B cell (primary cell): ENCODE results near the gene MS4A18. TPM values are rescaled to one million over a fixed set of nuclear protein-coding genes. Genes with fewer than 3 reads are reported as not detected.

Experiments
- ATAC-seq: fragments of 200-7000 bp; cut with Tn5 transposase; one replicate; pipeline ENCODE4 v1.10.0; 2021; ENCODE audit warnings: low read depth, mild to moderate bottlenecking, moderate number of reproducible peaks, moderate library complexity
- CTCF ChIA-PET: fragments of 350-600 bp; sonication (Branson Sonifier 250); formaldehyde crosslinking; loops from one replicate; lab custom pipeline; 2021; ENCODE audit warnings: antibody characterized with exemption, inconsistent platforms; lab: Charles Lee
- POLR2A ChIA-PET: fragments of 350-600 bp; sonication (Branson Sonifier 250); formaldehyde crosslinking; loops from one replicate; lab custom pipeline; 2021; ENCODE audit warnings: antibody characterized with exemption; lab: Charles Lee
- DNase-seq: peaks from one replicate; pipeline ENCODE4 v3.0.0; 2013
- H2AFZ ChIP-seq: 2 replicates; pipeline ENCODE4 v1.6.1; 2012; ENCODE audit warnings: mild to moderate bottlenecking, low read depth, low read length; ENCODE audit not compliant: insufficient read depth, poor library complexity, severe bottlenecking
- H3K27ac ChIP-seq, 2 donors: 1 replicate in 1 of 2; 2 replicates in 1 of 2; pipeline ENCODE4 v1.5.1; 2012 to 2013; ENCODE audit warnings: low read length in 2 of 2, mild to moderate bottlenecking in 2 of 2, moderate library complexity in 1 of 2
- H3K27me3 ChIP-seq, 4 experiments: fragments of 200-600 bp in 1 of 4; sonication (generic) in 1 of 4; replicated peaks in 1 of 4; 1 replicate in 2 of 4; 2 replicates in 2 of 4; pipeline versions ENCODE4 v1.6.1 to v1.7.0; 2013 to 2016; ENCODE audit warnings: low read length in 3 of 4, mild to moderate bottlenecking in 2 of 4, mixed read lengths in 1 of 4, moderate library complexity in 1 of 4; ENCODE audit not compliant: insufficient read depth in 4 of 4, control insufficient read depth in 3 of 4; ENCODE audit errors: control extremely low read depth in 1 of 4
- H3K36me3 ChIP-seq, 2 experiments: replicated peaks in 1 of 2; 1 replicate in 1 of 2; 2 replicates in 1 of 2; pipeline versions ENCODE4 v1.6.1 to v1.7.1; 2013; ENCODE audit warnings: low read length in 1 of 2; ENCODE audit not compliant: insufficient read depth in 2 of 2, control insufficient read depth in 1 of 2; ENCODE audit errors: control extremely low read depth in 1 of 2, extremely low read depth in 1 of 2
- H3K4me1 ChIP-seq, 2 donors: fragments of 200-600 bp in 1 of 2; sonication (generic) in 1 of 2; 1 replicate in 1 of 2; 2 replicates in 1 of 2; pipeline versions ENCODE4 v1.5.1 to v1.6.1; 2013 to 2017; ENCODE audit warnings: low read length in 2 of 2; ENCODE audit not compliant: control insufficient read depth in 2 of 2, insufficient read depth in 2 of 2
- H3K4me2 ChIP-seq: replicated peaks from 2 replicates; pipeline ENCODE3; 2012; ENCODE audit warnings: mild to moderate bottlenecking, low read depth, low read length; ENCODE audit not compliant: poor library complexity, severe bottlenecking
- H3K4me3 ChIP-seq, 5 experiments: fragments of 200-600 bp in 1 of 5; sonication (generic) in 1 of 5; 1 replicate in 3 of 5; 2 replicates in 2 of 5; pipeline versions ENCODE4 v1.5.1 to v1.7.0; 2011 to 2016; ENCODE audit warnings: low read length in 4 of 5, mild to moderate bottlenecking in 4 of 5, low read depth in 2 of 5, control low read depth in 1 of 5, moderate library complexity in 1 of 5; ENCODE audit not compliant: insufficient read depth in 1 of 5; ENCODE audit errors: control extremely low read depth in 1 of 5, extremely low read depth in 1 of 5
- H3K79me2 ChIP-seq: fragments of 200-600 bp; sonication (generic); one replicate; pipeline ENCODE4 v1.6.0; 2016; ENCODE audit warnings: low read length; ENCODE audit not compliant: control insufficient read depth, insufficient read depth
- H3K9ac ChIP-seq: fragments of 200-600 bp; sonication (generic); 2 replicates; pipeline ENCODE4 v1.6.1; 2017; ENCODE audit warnings: mild to moderate bottlenecking, low read length, moderate library complexity
- H3K9me3 ChIP-seq, 3 donors: one replicate each; pipeline versions ENCODE4 v1.6.1 to v1.7.1; 2013; ENCODE audit warnings: low read length in 2 of 3; ENCODE audit not compliant: control insufficient read depth in 2 of 3, insufficient read depth in 1 of 3; ENCODE audit errors: control extremely low read depth in 1 of 3
- H4K20me1 ChIP-seq: 2 replicates; pipeline ENCODE4 v1.6.0; 2012; ENCODE audit warnings: mild to moderate bottlenecking, low read length; ENCODE audit not compliant: insufficient read depth, control insufficient read depth, poor library complexity, severe bottlenecking
- H3K27ac Mint-ChIP-seq: one replicate; pipeline ENCODE4 v1.8.0; 2021; ENCODE audit warnings: mixed read lengths
- H3K27me3 Mint-ChIP-seq: one replicate; pipeline ENCODE4 v1.8.0; 2021; ENCODE audit warnings: mixed read lengths
- H3K4me1 Mint-ChIP-seq: one replicate; pipeline ENCODE4 v1.8.0; 2021; ENCODE audit warnings: mixed read lengths
- H3K4me3 Mint-ChIP-seq: one replicate; pipeline ENCODE4 v1.8.0; 2021; ENCODE audit warnings: mixed read lengths
- H3K9me3 Mint-ChIP-seq: one replicate; pipeline ENCODE4 v1.8.0; 2022; ENCODE audit warnings: mixed read lengths; ENCODE audit not compliant: insufficient read depth
- EZH2 ChIP-seq: IDR thresholded peaks from 2 replicates; pipeline ENCODE4 v1.6.1; 2012; ENCODE audit warnings: borderline replicate concordance, low read depth, mild to moderate bottlenecking, moderate library complexity, low read length; ENCODE audit not compliant: insufficient read depth, poor library complexity, severe bottlenecking
- WGBS: methylation state at CpG from one replicate; pipeline ENCODE4 v1.1.5; 2013; ENCODE audit warnings: missing lambda C conversion rate; ENCODE audit not compliant: insufficient coverage; 5-methylcytosine and 5-hydroxymethylcytosine counted together
- intact Hi-C: fragments of 100-400 bp; cut with micrococcal nuclease; formaldehyde crosslinking; loops from one replicate; pipeline ENCODE4 v1.10.0; 2022
- polyA plus RNA-seq: library from polyadenylated mRNA; depleted of rRNA; stranded (reverse); fragments of >200 nt; gene quantifications from 2 replicates; pipeline ENCODE4 v1.2.3, GENCODE V29; 2012
- total RNA-seq, 2 donors: library from RNA; stranded (reverse); fragments of 120-200 nt in 1 of 2; gene quantifications; 1 replicate in 1 of 2; 2 replicates in 1 of 2; pipeline versions ENCODE4 v1.2.3 to v1.2.4, GENCODE V29; 2013 to 2022
- TF ChIP-seq, protein P1 (sequence below): fragments of 200-600 bp; IDR thresholded peaks from one replicate; pipeline ENCODE4 v1.8.0; 2022; ENCODE audit warnings: antibody characterized with exemption, mild to moderate bottlenecking

Gene MS4A18
- total and polyA plus RNA-seq, 2 donors (not counting 1 experiment from before 2014, with no cell fraction given) = not detected

- H2AFZ ChIP-seq = no peak overlapping the region
- no peak overlapping the region for H3K4me3 Mint-ChIP-seq
- intact Hi-C loops = no loop called here
- no peak overlapping the region for H3K4me3 ChIP-seq
- peaks cover 0 to 13% (median 0%) of the 10 kb centered on the region in 4 experiments for H3K27me3 ChIP-seq
- H3K27ac ChIP-seq = no peak overlapping the region
- ChIA-PET CTCF (interaction anchor here (2.1 kb wide), 1 partner anchor 10 kb away, joined by 12 read pairs; no protein-coding TSS in a partner anchor), POLR2A (no interaction called here)
- WGBS = 87% methylated on average over 4 of the region's 4 CpGs
- no peak for TF ChIP-seq EZH2
- no peak overlapping the region for H3K27ac Mint-ChIP-seq
- H3K9me3 Mint-ChIP-seq = no peaks in the 10 kb centered on the region
- H3K9me3 ChIP-seq = no peaks in the 10 kb centered on the region
- H3K79me2 ChIP-seq = no peaks in the 10 kb centered on the region
- no peaks in the 10 kb centered on the region for H3K36me3 ChIP-seq
- DNase-seq (no peak), ATAC-seq (no peak)
- no peak overlapping the region for H3K4me2 ChIP-seq
- H3K27me3 Mint-ChIP-seq = peaks cover 32% of the 10 kb centered on the region
- H3K4me1 ChIP-seq = no peaks in the 10 kb centered on the region
- H3K9ac ChIP-seq = no peak overlapping the region
- no peaks in the 10 kb centered on the region for H3K4me1 Mint-ChIP-seq
- H4K20me1 ChIP-seq = no peaks in the 10 kb centered on the region
These were observed 28.8 kb downstream of the MS4A18 start for GRCh38 chr11:60753309-60753708.

- Mint-ChIP-seq H3K4me1 (peaks cover 11% of the 10 kb centered on the region), H3K27ac (no peak overlapping the region), H3K27me3 (peaks cover 41% of the 10 kb centered on the region), H3K4me3 (no peak overlapping the region), H3K9me3 (no peaks in the 10 kb centered on the region)
- H2AFZ ChIP-seq = no peak overlapping the region
- no peaks in the 10 kb centered on the region for H3K4me1 ChIP-seq
- TF ChIP-seq, protein P1, sequence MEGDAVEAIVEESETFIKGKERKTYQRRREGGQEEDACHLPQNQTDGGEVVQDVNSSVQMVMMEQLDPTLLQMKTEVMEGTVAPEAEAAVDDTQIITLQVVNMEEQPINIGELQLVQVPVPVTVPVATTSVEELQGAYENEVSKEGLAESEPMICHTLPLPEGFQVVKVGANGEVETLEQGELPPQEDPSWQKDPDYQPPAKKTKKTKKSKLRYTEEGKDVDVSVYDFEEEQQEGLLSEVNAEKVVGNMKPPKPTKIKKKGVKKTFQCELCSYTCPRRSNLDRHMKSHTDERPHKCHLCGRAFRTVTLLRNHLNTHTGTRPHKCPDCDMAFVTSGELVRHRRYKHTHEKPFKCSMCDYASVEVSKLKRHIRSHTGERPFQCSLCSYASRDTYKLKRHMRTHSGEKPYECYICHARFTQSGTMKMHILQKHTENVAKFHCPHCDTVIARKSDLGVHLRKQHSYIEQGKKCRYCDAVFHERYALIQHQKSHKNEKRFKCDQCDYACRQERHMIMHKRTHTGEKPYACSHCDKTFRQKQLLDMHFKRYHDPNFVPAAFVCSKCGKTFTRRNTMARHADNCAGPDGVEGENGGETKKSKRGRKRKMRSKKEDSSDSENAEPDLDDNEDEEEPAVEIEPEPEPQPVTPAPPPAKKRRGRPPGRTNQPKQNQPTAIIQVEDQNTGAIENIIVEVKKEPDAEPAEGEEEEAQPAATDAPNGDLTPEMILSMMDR = no peak
- no peak for TF ChIP-seq EZH2
- WGBS = 86% methylated on average over 2 of the region's 6 CpGs
- CTCF ChIA-PET = interaction anchor here (2.1 kb wide), 1 partner anchor 9 kb away, joined by 12 read pairs; no protein-coding TSS in a partner anchor
- intact Hi-C loops = no loop called here
- H4K20me1 ChIP-seq = no peaks in the 10 kb centered on the region
- H3K27ac ChIP-seq = no peak overlapping the region
- ATAC-seq (no peak), DNase-seq (no peak)
- no peak overlapping the region for H3K4me3 ChIP-seq
- H3K4me2 ChIP-seq = no peak overlapping the region
- H3K79me2 ChIP-seq = no peaks in the 10 kb centered on the region
- H3K36me3 ChIP-seq = no peaks in the 10 kb centered on the region
- H3K27me3 ChIP-seq = peaks cover 0 to 11% (median 0%) of the 10 kb centered on the region in 4 experiments
- H3K9me3 ChIP-seq = no peaks in the 10 kb centered on the region
- H3K9ac ChIP-seq = no peak overlapping the region
- POLR2A ChIA-PET = no interaction called here
These were observed 30.4 kb downstream of the MS4A18 start for GRCh38 chr11:60754887-60755286.
